Heart left ventricle (tissue), 16 donors: ENCODE results near the gene SOST. TPM values are rescaled to one million over a fixed set of nuclear protein-coding genes. Genes with fewer than 3 reads are reported as not detected.

Experiments used
- ATAC-seq, 4 donors: fragments of 200-7000 bp; cut with Tn5 transposase; one replicate each; pipeline ENCODE4 v1.9.1; 2020 to 2022; ENCODE audit warnings: moderate library complexity in 4 of 4, mild to moderate bottlenecking in 3 of 4, moderate number of reproducible peaks in 1 of 4
- DNase-seq, 5 donors: peaks; one replicate each; pipeline ENCODE4 v3.0.0-alpha.2; 2020
- H3K27ac ChIP-seq, 12 donors: fragments of 200-600 bp; sonication (generic) in 4 of 12; one replicate each; pipeline versions ENCODE4 v1.5.0 to v1.8.0; 2016 to 2022; ENCODE audit warnings: mild to moderate bottlenecking in 2 of 12
- H3K27me3 ChIP-seq, 9 donors: fragments of 200-600 bp; sonication (generic) in 2 of 9; one replicate each; pipeline versions ENCODE4 v1.5.1 to v1.8.0; 2016 to 2022; ENCODE audit warnings: mild to moderate bottlenecking in 3 of 9
- H3K36me3 ChIP-seq, 9 donors: fragments of 200-600 bp; sonication (generic) in 2 of 9; one replicate each; pipeline versions ENCODE4 v1.5.0 to v1.8.0; 2018 to 2022; ENCODE audit warnings: mild to moderate bottlenecking in 2 of 9
- H3K4me1 ChIP-seq, 12 donors: fragments of 200-600 bp; sonication (generic) in 4 of 12; one replicate each; pipeline versions ENCODE4 v1.5.0 to v1.8.0; 2016 to 2022; ENCODE audit warnings: mild to moderate bottlenecking in 3 of 12
- H3K4me3 ChIP-seq, 12 donors: fragments of 200-600 bp; sonication (generic) in 4 of 12; one replicate each; pipeline versions ENCODE4 v1.5.0 to v1.8.0; 2017 to 2022; ENCODE audit warnings: mild to moderate bottlenecking in 9 of 12, moderate library complexity in 4 of 12
- H3K9me3 ChIP-seq, 12 donors: fragments of 200-600 bp; sonication (generic) in 4 of 12; one replicate each; pipeline versions ENCODE4 v1.5.0 to v1.8.0; 2016 to 2022; ENCODE audit warnings: mild to moderate bottlenecking in 1 of 12
- CTCF ChIP-seq, 12 donors: fragments of 200-600 bp; sonication (generic) in 4 of 12; IDR thresholded peaks; one replicate each; pipeline versions ENCODE4 v1.5.0 to v1.8.0; 2018 to 2022; ENCODE audit warnings: antibody characterized with exemption in 12 of 12, mild to moderate bottlenecking in 5 of 12
- POLR2A ChIP-seq, 2 donors: fragments of 450-650 bp; IDR thresholded peaks; one replicate each; pipeline ENCODE4 v1.6.1; 2017; ENCODE audit warnings: antibody characterized with exemption in 2 of 2, mild to moderate bottlenecking in 2 of 2, moderate library complexity in 2 of 2
- WGBS, 4 donors: extraction: QIAGEN DNeasy Blood & Tissue Kit in 2 of 4; methylation state at CpG; one replicate each; pipeline versions ENCODE4 v1.1.5 to v1.1.7; 2013 to 2018; 5-methylcytosine and 5-hydroxymethylcytosine counted together
- intact Hi-C, 10 donors: fragments of 100-400 bp; cut with DNase I; formaldehyde crosslinking; loops; one replicate each; pipeline versions ENCODE4 v1.11.1 to v1.14.2; 2022
- polyA plus RNA-seq, 2 donors: library from polyadenylated mRNA; stranded (reverse); fragments of 200-250 nt; gene quantifications; one replicate each; pipeline ENCODE4 v1.2.3, GENCODE V29; 2013
- total RNA-seq, 9 donors: library from RNA; depleted of rRNA in 2 of 9; stranded (reverse); fragments of >200 nt in 2 of 9; fragmentation: NEBNext Ultra II Directional in 3 of 9; extraction: Animal tissue kit (Norgen Biotek cat#: 25700) in 3 of 9; gene quantifications; one replicate each; pipeline versions ENCODE4 v1.1.0 to v1.2.4, GENCODE V29; 2016 to 2023
- donor health status: ischemic (EF 13 %, LVEDD 7.1; RV severe dilation, severe dysfunction).
- donor health status: healthy with polysubstance abuse.
- donor health status: DM: no; HTN: yes; CAD: no.
- donor health status: DM: no; HTN: no; CAD: no.
- donor health status: ischemic (EF 25% LVEDD 6.9; RV normal size, moderate dysfunction).
- donor health status: ischemic (EF 25% LVEDD 5.7; RV mildly dilated, moderate dysfunction).
- donor health status: healthy.
- donor health status: DM: yes; HTN: yes; CAD: no.
- donor health status: ischemic (EF 35%, LVEDD 5.7; RV mildly dilated, moderate dysfunction).
- donor health status: nonischemic (EF 11% LVEDD 7.7; RV severe dilation, severe dysfunction).
- donor health status: DM: yes; HTN: yes; CAD: no.
- donor health status: PGD.
- donor health status: ischemic (EF 29% LVEDD 5.4; RV normal size, mild dysfunction).
- donor health status: nonischemic (EF 23%, LVEDD 6.1; RV moderate dilation, normal function).

The SOST gene
- total and polyA plus RNA-seq, 11 donors: not detected

- Histone ChIP-seq H3K4me1 (peaks cover 0 to 10% (median 0%) of the 10 kb centered on the region in 12 donors), H3K27ac (no peak overlapping the region), H3K27me3 (no peaks in the 10 kb centered on the region), H3K4me3 (no peak overlapping the region), H3K36me3 (no peaks in the 10 kb centered on the region), H3K9me3 (no peaks in the 10 kb centered on the region)
- 7 to 18% (median 13%) methylated on average over 3 of the region's 3 CpGs for WGBS, 4 donors
- ATAC-seq (peak; percentile 42 to 85 (median 73)), DNase-seq (no peak)
- intact Hi-C loops: no loop called here
- no peak for TF ChIP-seq POLR2A (IDR thresholded peaks at IDR 0.05)
- TF ChIP-seq CTCF (IDR thresholded peaks at IDR 0.05): no peak
Observed at GRCh38 chr17:43791589-43791988, 33.0 kb upstream of the SOST start.

- ATAC-seq: peak in 3 of 4 donors; percentile 26 to 58 (median 28)
- WGBS, 4 donors: 87 to 96% (median 91%) methylated on average over 11 to 14 of the region's 14 CpGs
- no peaks in the 10 kb centered on the region for H3K27me3 ChIP-seq
- no peaks in the 10 kb centered on the region for H3K9me3 ChIP-seq
- intact Hi-C loops: no loop called here
- H3K36me3 ChIP-seq: no peaks in the 10 kb centered on the region
- H3K4me1 ChIP-seq: peaks cover 0 to 10% (median 0%) of the 10 kb centered on the region in 12 donors
- TF ChIP-seq POLR2A (IDR thresholded peaks at IDR 0.05): no peak
- no peak for TF ChIP-seq CTCF (IDR thresholded peaks at IDR 0.05)
- no peak overlapping the region for H3K4me3 ChIP-seq
- no peak for DNase-seq
- H3K27ac ChIP-seq: no peak overlapping the region
Observed at GRCh38 chr17:43790311-43790940, 31.8 kb upstream of the SOST start.

DNA sequence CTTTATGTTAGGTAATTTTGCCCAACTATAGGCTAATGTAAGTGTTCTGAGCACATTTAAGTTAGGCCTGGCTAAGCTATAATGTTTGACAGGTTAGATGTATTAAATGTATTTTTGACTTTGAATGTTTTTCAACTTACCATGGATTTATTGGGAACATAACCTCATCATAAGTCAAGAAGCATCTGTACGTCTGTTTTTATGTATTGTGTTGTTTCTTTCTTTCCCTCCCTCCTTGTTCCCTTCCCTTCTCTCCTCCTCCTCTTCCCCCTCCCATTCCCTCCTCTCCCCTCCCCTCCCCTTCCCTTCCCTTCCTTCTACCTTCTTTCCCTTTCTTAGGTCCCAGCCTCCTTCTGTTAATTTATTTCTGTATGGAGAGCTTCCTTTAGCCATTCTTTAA, 30.9 kb upstream of the SOST start:
- ATAC-seq: no peak
- Histone ChIP-seq H3K4me1 (peaks cover 0 to 10% (median 0%) of the 10 kb centered on the region in 12 donors), H3K27ac (no peak overlapping the region), H3K36me3 (no peaks in the 10 kb centered on the region), H3K27me3 (no peaks in the 10 kb centered on the region), H3K4me3 (no peak overlapping the region), H3K9me3 (no peaks in the 10 kb centered on the region)
- no peak for DNase-seq
- intact Hi-C loops: loop anchor here in 1 of 10 donors (10.0 kb wide), 1 partner anchor 45 kb away; the partner anchor contains the start of gene MPP3
- WGBS, 4 donors: 82 to 94% (median 90%) methylated on average over 1 of the region's 1 CpG
- TF ChIP-seq POLR2A (IDR thresholded peaks at IDR 0.05) (no peak), CTCF (IDR thresholded peaks at IDR 0.05) (no peak)

DNA sequence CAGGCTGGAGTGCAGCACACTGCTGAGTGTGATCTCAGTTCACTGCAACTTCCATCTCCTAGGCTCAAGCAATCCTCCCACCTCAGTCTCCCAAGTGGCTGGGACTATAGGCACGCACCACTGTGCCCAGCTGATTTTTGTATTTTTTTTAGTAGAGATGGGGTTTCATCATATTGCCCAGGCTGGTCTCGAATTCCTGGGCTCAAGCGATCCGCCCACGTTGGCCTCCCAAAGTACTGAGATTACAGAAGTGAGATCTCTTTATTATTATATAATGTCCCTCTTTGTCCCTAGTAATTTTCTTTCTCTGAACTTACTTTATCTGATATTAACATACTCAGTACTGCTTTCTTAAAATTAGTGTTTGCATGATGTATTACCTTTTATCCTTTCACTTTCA, 29.9 kb upstream of the SOST start:
- DNase-seq (no peak), ATAC-seq (no peak)
- Histone ChIP-seq H3K27me3 (no peaks in the 10 kb centered on the region), H3K4me3 (no peak overlapping the region), H3K27ac (no peak overlapping the region), H3K36me3 (no peaks in the 10 kb centered on the region), H3K9me3 (no peaks in the 10 kb centered on the region), H3K4me1 (peaks cover 0 to 12% (median 0%) of the 10 kb centered on the region in 12 donors)
- WGBS, 4 donors: 87 to 92% (median 90%) methylated on average over 5 of the region's 5 CpGs
- intact Hi-C loops: loop anchor here in 1 of 10 donors (10.0 kb wide), 1 partner anchor 46 kb away; the partner anchor contains the start of gene MPP3
- TF ChIP-seq POLR2A (IDR thresholded peaks at IDR 0.05) (no peak), CTCF (IDR thresholded peaks at IDR 0.05) (no peak)
